Transverse colon (tissue), 3 donors: Measurements from ENCODE around the gene CFAP299.

Experiments used
- POLR2A ChIP-seq: fragments of 450-650 bp; IDR thresholded peaks from one replicate; pipeline ENCODE4 v1.6.1; 2016; ENCODE audit warnings: antibody characterized with exemption, mild to moderate bottlenecking, moderate library complexity
- TF ChIP-seq, protein P1 (sequence below), 5 experiments: fragments of 200-600 bp in 3 of 5; fragments of 450-650 bp in 2 of 5; sonication (generic) in 3 of 5; IDR thresholded peaks; 1 replicate in 2 of 5; 2 replicates in 3 of 5; pipeline ENCODE4 v1.5.1; 2016 to 2017; ENCODE audit warnings: antibody characterized with exemption in 5 of 5, inconsistent platforms in 3 of 5, mild to moderate bottlenecking in 2 of 5, moderate library complexity in 1 of 5

GRCh38 chr4:80631861-80632260, 296.3 kb downstream of the CFAP299 start:
- TF ChIP-seq, protein P1, sequence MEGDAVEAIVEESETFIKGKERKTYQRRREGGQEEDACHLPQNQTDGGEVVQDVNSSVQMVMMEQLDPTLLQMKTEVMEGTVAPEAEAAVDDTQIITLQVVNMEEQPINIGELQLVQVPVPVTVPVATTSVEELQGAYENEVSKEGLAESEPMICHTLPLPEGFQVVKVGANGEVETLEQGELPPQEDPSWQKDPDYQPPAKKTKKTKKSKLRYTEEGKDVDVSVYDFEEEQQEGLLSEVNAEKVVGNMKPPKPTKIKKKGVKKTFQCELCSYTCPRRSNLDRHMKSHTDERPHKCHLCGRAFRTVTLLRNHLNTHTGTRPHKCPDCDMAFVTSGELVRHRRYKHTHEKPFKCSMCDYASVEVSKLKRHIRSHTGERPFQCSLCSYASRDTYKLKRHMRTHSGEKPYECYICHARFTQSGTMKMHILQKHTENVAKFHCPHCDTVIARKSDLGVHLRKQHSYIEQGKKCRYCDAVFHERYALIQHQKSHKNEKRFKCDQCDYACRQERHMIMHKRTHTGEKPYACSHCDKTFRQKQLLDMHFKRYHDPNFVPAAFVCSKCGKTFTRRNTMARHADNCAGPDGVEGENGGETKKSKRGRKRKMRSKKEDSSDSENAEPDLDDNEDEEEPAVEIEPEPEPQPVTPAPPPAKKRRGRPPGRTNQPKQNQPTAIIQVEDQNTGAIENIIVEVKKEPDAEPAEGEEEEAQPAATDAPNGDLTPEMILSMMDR (IDR thresholded peaks at IDR 0.05): no peak
- TF ChIP-seq POLR2A: no peak
